K562 (cell line): ENCODE data around the gene FYB1. TPM values are rescaled to one million over a fixed set of nuclear protein-coding genes. Genes with fewer than 3 reads are reported as not detected.

Experiments
- AFF1 ChIP-seq, 2 experiments: fragments of 450-650 bp; IDR thresholded peaks; 2 replicates each; pipeline ENCODE4 v1.6.1; 2018; ENCODE audit warnings: mild to moderate bottlenecking in 2 of 2, low read depth in 1 of 2; ENCODE audit not compliant: partially characterized antibody in 2 of 2
- BACH1 ChIP-seq: fragments of 200-800 bp; sonication (Bioruptor generic); IDR thresholded peaks from 2 replicates; pipeline ENCODE4 v1.6.1; 2016; ENCODE audit warnings: missing genetic modification characterization, missing compliant biosample characterization
- CLOCK ChIP-seq: fragments of 250-450 bp; sonication (Bioruptor Pico); IDR thresholded peaks from 2 replicates; pipeline ENCODE4 v1.4.0; 2020; ENCODE audit warnings: mild to moderate bottlenecking, moderate library complexity, borderline replicate concordance
- E2F3 ChIP-seq: fragments of 250-450 bp; sonication (Bioruptor Pico); IDR thresholded peaks from 2 replicates; pipeline ENCODE4 v1.4.0; 2020; ENCODE audit warnings: mild to moderate bottlenecking
- FOXK1 ChIP-seq: sonication (generic); formaldehyde crosslinking; IDR thresholded peaks from 2 replicates; pipeline ENCODE4 v1.8.0; 2022; ENCODE audit warnings: missing genetic modification reagents, mild to moderate bottlenecking, borderline replicate concordance
- PRPF4 ChIP-seq: fragments of 200-400 bp; formaldehyde crosslinking; IDR thresholded peaks from one replicate; pipeline ENCODE4 v1.6.1; 2017; ENCODE audit warnings: low read length, low read depth, mild to moderate bottlenecking; ENCODE audit not compliant: insufficient read depth, poor library complexity, severe bottlenecking
- PURB ChIP-seq: sonication (generic); formaldehyde crosslinking; IDR thresholded peaks from 2 replicates; pipeline ENCODE4 v1.9.0; 2021; ENCODE audit warnings: low read depth, mild to moderate bottlenecking, missing genetic modification reagents
- RUNX1 ChIP-seq: sonication (generic); IDR thresholded peaks from 2 replicates; pipeline ENCODE4 v1.6.1; 2016; ENCODE audit warnings: antibody characterized with exemption, low read depth
- YY1 ChIP-seq, 3 experiments: IDR thresholded peaks; 2 replicates each; pipeline ENCODE4 v1.6.1; 2011; ENCODE audit warnings: low read length in 2 of 3, mild to moderate bottlenecking in 2 of 3, moderate library complexity in 2 of 3, borderline replicate concordance in 1 of 3, control low read depth in 1 of 3, low read depth in 1 of 3; ENCODE audit not compliant: insufficient read depth in 3 of 3, insufficient replicate concordance in 2 of 3, control insufficient read depth in 1 of 3, insufficient read length in 1 of 3; ENCODE audit errors: extremely low read depth in 1 of 3
- ZBTB17 ChIP-seq: fragments of 450-650 bp; formaldehyde crosslinking; IDR thresholded peaks from 2 replicates; pipeline ENCODE4 v1.4.0; 2020; ENCODE audit warnings: mild to moderate bottlenecking
- ZNF124 ChIP-seq: sonication (generic); formaldehyde crosslinking; IDR thresholded peaks from 2 replicates; pipeline ENCODE4 v1.8.1; 2022; ENCODE audit warnings: missing genetic modification reagents
- ZNF609 ChIP-seq: sonication (generic); formaldehyde crosslinking; IDR thresholded peaks from 2 replicates; pipeline ENCODE4 v1.8.1; 2023; ENCODE audit warnings: missing genetic modification reagents, mild to moderate bottlenecking, borderline replicate concordance
- ZNF75A ChIP-seq: fragments of 450-650 bp; formaldehyde crosslinking; IDR thresholded peaks from 2 replicates; pipeline ENCODE4 v1.4.0; 2020; ENCODE audit warnings: mild to moderate bottlenecking
- ZNF764 ChIP-seq: fragments of 250-450 bp; sonication (Bioruptor Pico); IDR thresholded peaks from 2 replicates; pipeline ENCODE4 v1.4.0; 2020; ENCODE audit warnings: low read depth, mild to moderate bottlenecking, moderate library complexity
- polyA plus RNA-seq, 8 experiments: library from polyadenylated mRNA; depleted of rRNA in 4 of 8; stranded (reverse) in 5 of 8; unstranded in 3 of 8; fragments of >200 nt; fragmentation: Nextera tagmentation in 2 of 8; fragmentation: Illumina TruSeq in 1 of 8; extraction: Ambion mirVana in 2 of 8; extraction: Trizol in 1 of 8; gene quantifications; 2 replicates each; pipeline versions ENCODE4 v1.2.1 to v1.2.3, GENCODE V29; 2011 to 2014; ENCODE audit warnings: inconsistent platforms in 1 of 8, missing spikeins in 1 of 8
- total RNA-seq, 7 experiments: library from RNA; depleted of rRNA in 6 of 7; stranded (reverse); fragments of >200 nt in 6 of 7; fragmentation: Illumina TruSeq in 2 of 7; extraction: Trizol in 2 of 7; gene quantifications; 2 replicates each; pipeline versions ENCODE4 v1.2.1 to v1.2.3, GENCODE V29; 2011 to 2021; ENCODE audit warnings: low replicate concordance in 1 of 7

Gene FYB1
- total and polyA plus RNA-seq, 9 of the 15 experiments (the other 6 are each of a cell fraction or from before 2014, with no cell fraction given), result 4.7 to 31.5 (median 9.7) TPM

- peak in 1 of 2 experiments; percentile 26 for TF ChIP-seq AFF1 (IDR thresholded peaks at IDR 0.05; ENCODE audit: low read depth in 1 of 2, partially characterized antibody in 2 of 2)
- no peak for TF ChIP-seq PURB (CRISPR knock-in tag)
- TF ChIP-seq ZNF124 (CRISPR knock-in tag), result no peak
- no peak for TF ChIP-seq ZNF75A (CRISPR knock-in tag)
- 0 out of 2 replicates have a peak, but pooled peaks have one; percentile 12 for TF ChIP-seq ZBTB17 (CRISPR knock-in tag)
- peak; percentile 51; the same call in 1 of the 2 replicates for TF ChIP-seq BACH1 (tag)
- TF ChIP-seq ZNF609 (CRISPR knock-in tag), result no peak
- TF ChIP-seq CLOCK (CRISPR knock-in tag), result no peak
- TF ChIP-seq YY1 (IDR thresholded peaks at IDR 0.05; ENCODE audit: borderline replicate concordance in 1 of 3, control insufficient read depth in 1 of 3, extremely low read depth in 1 of 3, insufficient read depth in 3 of 3, insufficient read length in 1 of 3, insufficient replicate concordance in 2 of 3, low read depth in 1 of 3, low read length in 2 of 3), result no peak
- TF ChIP-seq PRPF4, result no peak
- TF ChIP-seq E2F3 (CRISPR knock-in tag), result no peak
- TF ChIP-seq RUNX1, result no peak
- TF ChIP-seq ZNF764 (CRISPR knock-in tag), result no peak
- TF ChIP-seq FOXK1 (CRISPR knock-in tag), result no peak
Observed at GRCh38 chr5:39164529-39165402, 54.6 kb downstream of the FYB1 start (continued).
